ENCODE results near the gene RXFP4.
"Not testable (repeated sequence)": the region's sequence is repeated elsewhere in the genome, so short reads cannot be mapped to it uniquely, and the experiment has no call there.

The RXFP4 gene

GRCh38 chr1:155978325-155978972 lies 37.0 kb downstream of the RXFP4 start, which contains the start of gene ARHGEF2:
Gene ARHGEF2, minus strand, starts transcription at chr1:155978547. Its CDS starts 120 bp downstream, at chr1:155978427.
- peak; percentile 83 for DNase-seq (ENCODE audit: low spot score)

DNA sequence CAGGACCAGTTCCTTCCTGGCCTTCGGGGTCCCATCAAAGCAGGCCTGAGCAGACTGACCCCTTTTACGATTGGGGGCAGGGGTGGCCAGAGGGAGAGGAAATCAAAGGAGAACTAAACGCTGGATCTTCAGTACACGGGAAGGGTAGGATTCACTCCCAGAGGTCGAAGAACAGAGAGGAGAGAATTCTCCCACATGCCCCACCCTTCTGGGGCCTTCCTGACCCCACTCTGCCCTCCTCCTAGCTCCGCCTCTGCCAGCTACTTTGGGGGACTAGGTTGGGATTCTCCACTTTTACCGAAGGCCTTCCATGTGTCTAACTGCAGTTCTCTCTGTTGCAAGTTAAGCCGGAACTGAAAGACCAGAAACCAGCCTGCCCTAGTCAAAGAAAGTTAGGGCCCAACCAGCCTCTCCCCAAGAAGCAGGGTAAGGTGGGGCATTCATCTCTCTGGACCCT lies 37.6 kb downstream of the RXFP4 start:
- no peak for DNase-seq (ENCODE audit: low spot score)

DNA sequence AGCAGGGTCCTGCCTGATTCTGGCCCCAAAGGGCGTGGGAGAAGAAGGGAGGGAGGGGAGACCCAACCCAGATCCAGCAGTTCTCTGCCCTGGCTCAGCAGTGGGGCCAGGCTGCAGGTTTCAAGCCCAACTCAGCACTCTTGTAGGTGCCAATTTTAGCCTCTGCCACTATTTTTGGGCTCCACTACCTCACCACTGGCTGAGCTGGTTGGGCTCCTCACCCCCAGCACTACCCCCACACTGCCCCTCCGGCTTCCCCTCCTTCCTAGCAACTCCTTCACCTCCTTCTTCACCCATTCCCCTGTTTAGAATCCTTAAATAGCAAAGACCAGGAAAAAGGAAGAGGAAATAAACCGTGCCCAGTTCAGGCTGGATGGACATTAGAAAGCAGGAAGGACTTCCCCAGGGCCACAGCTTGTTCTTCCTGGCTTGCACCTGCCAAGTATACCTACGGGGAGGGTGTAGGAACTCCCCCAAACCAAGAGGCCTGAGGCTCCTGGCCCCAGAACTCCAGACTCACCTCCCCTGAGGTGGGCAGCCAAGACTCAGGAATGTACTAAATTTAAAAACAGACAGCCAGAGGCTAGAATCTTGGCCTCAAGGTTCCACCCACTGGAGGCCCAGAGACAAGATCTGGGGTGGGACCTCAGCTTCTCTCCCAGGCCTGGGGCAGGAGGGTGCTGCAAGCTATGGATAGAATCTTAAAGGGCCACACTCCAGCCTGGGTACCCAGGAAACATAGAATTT lies 38.3 kb downstream of the RXFP4 start:
- no peak for DNase-seq (ENCODE audit: low spot score)

- DNase-seq (ENCODE audit: low spot score) = peak; percentile 68
Measured at GRCh38 chr1:155981266-155982088, 40.0 kb downstream of the RXFP4 start.

- DNase-seq (ENCODE audit: low spot score) = no peak
Measured at GRCh38 chr1:155982106-155982505, 40.7 kb downstream of the RXFP4 start.

- DNase-seq (ENCODE audit: low spot score) = no peak
Measured at GRCh38 chr1:155983191-155984024, 42.0 kb downstream of the RXFP4 start.

- DNase-seq (ENCODE audit: low spot score) = no peak
Measured at GRCh38 chr1:155984341-155984740, 42.9 kb downstream of the RXFP4 start.

GRCh38 chr1:155984903-155985645 lies 43.6 kb downstream of the RXFP4 start:
- not testable (repeated sequence) for DNase-seq (ENCODE audit: low spot score)

- DNase-seq (ENCODE audit: low spot score) = peak; percentile 67
Measured at GRCh38 chr1:155989242-155990004, 48.0 kb downstream of the RXFP4 start.

- DNase-seq (ENCODE audit: low spot score) = no peak
Measured at GRCh38 chr1:155990005-155990739, 48.7 kb downstream of the RXFP4 start.

Data from HuH-7.5 (cell line).